ENCODE measurements around the gene SMG1.
"Not testable (repeated sequence)": the region's sequence is repeated elsewhere in the genome, so short reads cannot be mapped to it uniquely, and the experiment has no call there.

DNA sequence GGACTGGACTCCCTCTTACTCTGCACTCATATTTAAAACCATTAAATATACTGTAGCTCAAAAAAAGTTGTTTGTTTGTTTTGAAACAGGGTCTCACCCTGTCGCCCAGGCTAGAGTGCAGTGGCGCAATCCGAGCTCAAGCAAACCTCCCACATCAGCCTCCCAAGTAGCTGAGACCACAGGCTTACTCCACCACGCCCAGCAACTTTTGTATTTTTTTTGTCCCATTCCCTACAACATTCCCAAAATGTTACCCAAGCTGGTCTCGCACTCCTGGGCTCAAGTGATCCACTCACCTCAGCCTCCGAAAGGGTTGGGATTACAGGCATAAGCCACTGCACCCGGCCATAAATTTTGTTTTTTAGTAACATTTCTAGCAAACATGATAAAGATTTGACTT is 23.4 kb downstream of the SMG1 start:
- TF ChIP-seq, protein P1, sequence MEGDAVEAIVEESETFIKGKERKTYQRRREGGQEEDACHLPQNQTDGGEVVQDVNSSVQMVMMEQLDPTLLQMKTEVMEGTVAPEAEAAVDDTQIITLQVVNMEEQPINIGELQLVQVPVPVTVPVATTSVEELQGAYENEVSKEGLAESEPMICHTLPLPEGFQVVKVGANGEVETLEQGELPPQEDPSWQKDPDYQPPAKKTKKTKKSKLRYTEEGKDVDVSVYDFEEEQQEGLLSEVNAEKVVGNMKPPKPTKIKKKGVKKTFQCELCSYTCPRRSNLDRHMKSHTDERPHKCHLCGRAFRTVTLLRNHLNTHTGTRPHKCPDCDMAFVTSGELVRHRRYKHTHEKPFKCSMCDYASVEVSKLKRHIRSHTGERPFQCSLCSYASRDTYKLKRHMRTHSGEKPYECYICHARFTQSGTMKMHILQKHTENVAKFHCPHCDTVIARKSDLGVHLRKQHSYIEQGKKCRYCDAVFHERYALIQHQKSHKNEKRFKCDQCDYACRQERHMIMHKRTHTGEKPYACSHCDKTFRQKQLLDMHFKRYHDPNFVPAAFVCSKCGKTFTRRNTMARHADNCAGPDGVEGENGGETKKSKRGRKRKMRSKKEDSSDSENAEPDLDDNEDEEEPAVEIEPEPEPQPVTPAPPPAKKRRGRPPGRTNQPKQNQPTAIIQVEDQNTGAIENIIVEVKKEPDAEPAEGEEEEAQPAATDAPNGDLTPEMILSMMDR (conservative IDR thresholded peaks at IDR 0.05; ENCODE audit: low read depth, low read length), result not testable (repeated sequence)
- TF ChIP-seq EZH2 (IDR thresholded peaks at IDR 0.05; ENCODE audit: borderline replicate concordance, low read depth, low read length, poor library complexity, severe bottlenecking), result not testable (repeated sequence)
